GM23338 (cell line): ENCODE data around the gene JAM3.

Source experiments
- CTCF ChIP-seq, 2 experiments: fragments of 200-600 bp in 1 of 2; sonication (generic) in 1 of 2; conservative IDR thresholded peaks; 2 replicates each; pipeline versions ENCODE4 v1.5.1 to v1.6.1; 2016 to 2017; ENCODE audit warnings: antibody characterized with exemption in 2 of 2, low read depth in 2 of 2, mild to moderate bottlenecking in 2 of 2, moderate library complexity in 1 of 2
- EZH2 ChIP-seq: fragments of 200-600 bp; sonication (generic); IDR thresholded peaks from one replicate; pipeline ENCODE4 v1.8.0; 2017; ENCODE audit warnings: antibody characterized with exemption, mild to moderate bottlenecking, low read depth; ENCODE audit not compliant: unreplicated experiment
- EZH2phosphoT487 ChIP-seq: fragments of 200-600 bp; sonication (generic); IDR thresholded peaks from one replicate; pipeline ENCODE4 v1.8.1; 2018; ENCODE audit warnings: antibody characterized with exemption; ENCODE audit not compliant: unreplicated experiment
- POLR2AphosphoS5 ChIP-seq: IDR thresholded peaks from 2 replicates; pipeline ENCODE4 v1.6.1; 2016; ENCODE audit warnings: antibody characterized with exemption, low read depth
- REST ChIP-seq: IDR thresholded peaks from one replicate; pipeline ENCODE4 v1.6.1; 2018; ENCODE audit warnings: antibody characterized with exemption; ENCODE audit not compliant: unreplicated experiment

- TF ChIP-seq CTCF (conservative IDR thresholded peaks at IDR 0.05; ENCODE audit: low read depth in 2 of 2): no peak
- no peak for TF ChIP-seq REST
- no peak for TF ChIP-seq POLR2AphosphoS5
- TF ChIP-seq EZH2: no peak
- no peak for TF ChIP-seq EZH2phosphoT487
Measured at GRCh38 chr11:134026655-134027343, 42.1 kb upstream of the JAM3 start.
